GM12801 (cell line): ENCODE data around the gene DAZL.

Experiments
- TF ChIP-seq, protein P1 (sequence below): IDR thresholded peaks from one replicate; pipeline ENCODE4 v1.5.1; 2011; ENCODE audit warnings: control low read depth; ENCODE audit not compliant: insufficient read length; ENCODE audit errors: extremely low read depth

DAZL gene

DNA sequence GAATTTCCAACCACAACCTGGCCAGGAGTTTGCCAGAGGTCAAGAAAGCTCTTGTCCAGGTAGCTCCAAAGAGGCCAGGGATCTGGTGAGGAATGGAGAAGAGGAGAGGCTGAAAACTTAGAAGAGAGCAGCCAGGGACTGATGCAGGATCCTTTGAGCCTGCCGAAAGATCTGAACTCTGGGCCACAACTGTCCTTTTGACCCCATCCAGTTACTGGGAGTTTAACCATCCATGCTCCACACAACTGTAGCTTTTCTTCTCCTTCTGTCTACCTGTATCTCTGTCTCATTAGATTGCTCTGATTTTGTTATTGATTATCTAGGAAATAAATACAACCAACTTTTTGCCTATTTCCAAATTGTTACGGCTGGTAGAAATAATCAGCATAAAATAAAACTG lies 36.7 kb downstream of the DAZL start:
- TF ChIP-seq, protein P1, sequence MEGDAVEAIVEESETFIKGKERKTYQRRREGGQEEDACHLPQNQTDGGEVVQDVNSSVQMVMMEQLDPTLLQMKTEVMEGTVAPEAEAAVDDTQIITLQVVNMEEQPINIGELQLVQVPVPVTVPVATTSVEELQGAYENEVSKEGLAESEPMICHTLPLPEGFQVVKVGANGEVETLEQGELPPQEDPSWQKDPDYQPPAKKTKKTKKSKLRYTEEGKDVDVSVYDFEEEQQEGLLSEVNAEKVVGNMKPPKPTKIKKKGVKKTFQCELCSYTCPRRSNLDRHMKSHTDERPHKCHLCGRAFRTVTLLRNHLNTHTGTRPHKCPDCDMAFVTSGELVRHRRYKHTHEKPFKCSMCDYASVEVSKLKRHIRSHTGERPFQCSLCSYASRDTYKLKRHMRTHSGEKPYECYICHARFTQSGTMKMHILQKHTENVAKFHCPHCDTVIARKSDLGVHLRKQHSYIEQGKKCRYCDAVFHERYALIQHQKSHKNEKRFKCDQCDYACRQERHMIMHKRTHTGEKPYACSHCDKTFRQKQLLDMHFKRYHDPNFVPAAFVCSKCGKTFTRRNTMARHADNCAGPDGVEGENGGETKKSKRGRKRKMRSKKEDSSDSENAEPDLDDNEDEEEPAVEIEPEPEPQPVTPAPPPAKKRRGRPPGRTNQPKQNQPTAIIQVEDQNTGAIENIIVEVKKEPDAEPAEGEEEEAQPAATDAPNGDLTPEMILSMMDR = no peak

DNA sequence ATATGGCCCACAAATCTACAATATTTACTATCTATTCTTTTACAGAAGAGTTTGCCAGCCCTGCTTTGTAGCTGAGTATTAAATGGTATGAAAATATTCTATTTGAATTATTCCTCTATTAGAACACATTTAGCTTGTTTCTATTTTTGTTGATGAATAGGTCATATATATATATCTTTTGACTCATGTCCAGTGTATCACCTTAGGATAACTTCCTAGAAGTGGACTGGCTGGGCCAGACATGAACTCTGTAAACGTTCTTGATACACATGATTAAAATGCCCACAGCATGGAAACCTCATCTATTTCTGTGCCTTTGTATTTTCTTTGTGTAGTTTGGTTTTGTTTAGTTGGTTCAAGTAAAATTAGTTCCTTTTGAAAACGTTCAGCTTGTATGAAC lies 37.1 kb downstream of the DAZL start:
- TF ChIP-seq, protein P1 = no peak

- TF ChIP-seq, protein P1 = no peak
Measured at GRCh38 chr3:16559653-16560365, 45.4 kb downstream of the DAZL start.

DNA sequence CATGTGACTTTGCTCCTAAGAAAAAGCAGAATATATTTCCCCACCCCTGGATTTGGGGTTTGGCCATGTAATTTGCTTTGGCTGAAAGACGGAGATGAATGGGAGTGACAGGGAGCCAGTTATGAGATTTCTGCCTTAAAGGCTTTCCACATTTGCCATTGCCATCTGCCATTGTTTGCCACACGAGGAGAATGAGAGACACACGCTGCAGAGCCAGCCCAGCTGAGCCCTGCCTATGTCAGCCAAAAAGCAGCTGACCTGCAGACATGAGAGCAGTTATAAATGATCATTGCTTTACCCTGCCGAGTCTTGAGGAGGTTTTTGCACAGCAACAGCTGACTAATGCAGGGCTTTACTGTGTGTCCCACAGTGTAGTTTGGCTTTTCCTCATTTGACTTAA lies 51.1 kb downstream of the DAZL start:
- TF ChIP-seq, protein P1 = no peak

GRCh38 chr3:16552757-16553156 lies 52.5 kb downstream of the DAZL start:
- TF ChIP-seq, protein P1 = no peak

DNA sequence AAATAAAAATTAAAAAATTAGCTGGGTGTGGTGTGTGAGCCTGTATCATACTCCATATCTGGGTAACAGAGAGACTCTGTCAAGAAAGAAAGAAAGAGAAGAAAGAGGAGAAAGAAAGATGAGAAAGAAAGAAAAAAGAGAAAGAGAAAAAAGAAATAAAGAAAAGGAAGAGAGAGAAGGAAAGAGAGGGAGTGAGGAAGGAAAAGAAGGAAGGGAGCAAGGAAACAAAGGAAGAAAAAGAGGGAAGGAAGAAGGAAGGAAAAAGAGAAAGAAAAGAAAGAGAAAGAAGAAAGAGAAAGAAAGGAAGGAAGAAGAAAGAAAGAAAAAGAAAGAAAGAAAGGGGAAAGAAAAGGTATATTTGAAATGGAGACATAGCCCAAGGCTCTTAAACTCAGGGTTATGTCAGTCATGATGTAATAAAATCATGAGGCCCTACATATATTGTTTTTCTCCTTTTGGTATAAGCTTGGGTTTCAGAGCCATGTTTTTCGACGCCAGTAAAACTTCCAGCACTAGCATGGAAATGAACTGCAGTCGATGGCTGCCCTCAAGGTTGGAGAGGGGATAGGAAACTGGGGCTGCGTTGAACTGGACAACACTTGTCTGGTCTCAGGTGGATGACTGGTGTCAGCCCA lies 53.8 kb downstream of the DAZL start:
- TF ChIP-seq, protein P1 = no peak

DNA sequence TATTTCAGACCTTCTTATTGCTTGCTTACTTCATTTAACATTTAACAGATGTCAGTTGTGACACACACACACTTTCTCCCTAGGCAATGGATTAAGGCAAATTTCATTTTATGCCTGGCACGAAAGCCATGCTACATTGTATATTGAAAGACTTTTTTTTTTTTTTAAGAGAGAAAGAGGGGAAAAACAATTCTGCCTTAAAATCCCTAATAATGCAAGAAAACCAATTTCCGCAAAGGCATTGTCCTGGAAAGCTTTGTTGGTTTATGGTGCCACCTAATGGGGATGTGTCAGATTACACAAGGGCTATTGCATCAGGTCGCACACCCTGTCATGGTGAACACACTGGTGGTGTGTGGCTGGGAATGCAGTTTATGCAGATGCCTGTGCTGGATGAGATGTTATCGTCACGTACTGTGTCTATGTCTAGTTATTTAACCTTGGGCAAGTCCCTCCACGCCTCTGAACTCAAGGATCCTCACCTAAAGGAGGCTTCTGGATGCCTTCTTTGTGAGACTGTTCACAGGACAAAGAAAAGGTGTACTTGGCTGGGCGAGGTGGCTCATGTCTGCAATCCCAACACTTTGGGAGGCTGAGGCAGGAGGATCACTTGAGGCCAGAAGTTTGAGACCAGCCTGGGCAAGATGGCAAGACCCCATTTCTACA lies 54.4 kb downstream of the DAZL start:
- TF ChIP-seq, protein P1 = peak; percentile 56
